SK-N-MC (cell line): Measurements from ENCODE around the gene SRGN.

Source experiments
- DNase-seq: peaks from one replicate; pipeline ENCODE4 v3.0.0-alpha.2; 2011; ENCODE audit warnings: low read depth, low spot score
- H3K27ac ChIP-seq: fragments of 200-600 bp; sonication (generic); 2 replicates; pipeline ENCODE4 v1.5.1; 2016; ENCODE audit warnings: mixed run types
- H3K36me3 ChIP-seq: fragments of 200-600 bp; sonication (generic); 2 replicates; pipeline ENCODE4 v1.6.1; 2017; ENCODE audit warnings: antibody characterized with exemption, low read length, mixed read lengths; ENCODE audit not compliant: insufficient read depth
- H3K4me3 ChIP-seq: fragments of 200-600 bp; sonication (generic); 2 replicates; pipeline ENCODE4 v1.5.1; 2016
- H3K9ac ChIP-seq: fragments of 200-600 bp; sonication (generic); 2 replicates; pipeline ENCODE4 v1.8.0; 2017; ENCODE audit warnings: mixed run types, mixed read lengths; ENCODE audit not compliant: insufficient read length
- H3K9me3 ChIP-seq: fragments of 200-600 bp; sonication (generic); 2 replicates; pipeline ENCODE4 v1.6.1; 2017; ENCODE audit warnings: low read depth, mild to moderate bottlenecking, antibody characterized with exemption, low read length, moderate library complexity, mixed read lengths
- EZH2 ChIP-seq: fragments of 200-600 bp; sonication (generic); IDR thresholded peaks from one replicate; pipeline ENCODE4 v1.6.1; 2017; ENCODE audit warnings: antibody characterized with exemption
- FOXP2 ChIP-seq: optimal IDR thresholded peaks from 2 replicates; pipeline ENCODE3; 2011; ENCODE audit warnings: mild to moderate bottlenecking, moderate library complexity; ENCODE audit not compliant: insufficient read depth; ENCODE audit errors: extremely low read length, control extremely low read depth
- POLR2AphosphoS5 ChIP-seq: IDR thresholded peaks from 2 replicates; pipeline ENCODE4 v1.6.1; 2012; ENCODE audit warnings: mild to moderate bottlenecking, low read depth, low read length, borderline replicate concordance

The SRGN gene

DNA sequence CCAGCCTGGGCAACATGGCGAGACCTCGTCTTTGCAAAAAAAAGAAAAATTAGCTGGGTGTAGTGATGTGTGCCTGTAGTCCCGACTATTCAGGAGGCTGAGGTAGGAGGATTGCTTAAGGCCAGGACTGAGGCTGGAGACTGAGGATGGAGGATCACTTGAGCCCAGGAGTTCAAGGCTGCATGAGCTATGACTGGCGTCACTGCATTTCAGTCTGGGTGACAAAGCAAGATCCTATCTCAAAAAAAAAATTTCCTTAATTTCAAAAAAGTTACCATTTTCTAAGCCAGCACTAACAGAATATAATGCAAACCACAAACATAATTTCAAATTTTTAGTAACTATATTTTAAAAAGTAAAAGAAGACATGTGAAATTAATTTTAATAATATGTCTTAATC, 13.4 kb upstream of the SRGN start:
- no peak for TF ChIP-seq POLR2AphosphoS5
- TF ChIP-seq FOXP2: no peak
- no peak for TF ChIP-seq EZH2
- H3K4me3 ChIP-seq: no peak overlapping the region
- H3K9ac ChIP-seq: no peak overlapping the region
- no peaks in the 10 kb centered on the region for H3K9me3 ChIP-seq
- H3K27ac ChIP-seq: no peak overlapping the region
- no peaks in the 10 kb centered on the region for H3K36me3 ChIP-seq
- no peak for DNase-seq

GRCh38 chr10:69075431-69075830, 12.5 kb upstream of the SRGN start:
- Histone ChIP-seq H3K36me3 (no peaks in the 10 kb centered on the region), H3K9me3 (no peaks in the 10 kb centered on the region), H3K27ac (no peak overlapping the region), H3K4me3 (no peak overlapping the region), H3K9ac (no peak overlapping the region)
- TF ChIP-seq FOXP2 (no peak), EZH2 (no peak), POLR2AphosphoS5 (no peak)
- no peak for DNase-seq

- no peaks in the 10 kb centered on the region for H3K36me3 ChIP-seq
- no peaks in the 10 kb centered on the region for H3K9me3 ChIP-seq
- TF ChIP-seq POLR2AphosphoS5 (no peak), EZH2 (no peak), FOXP2 (no peak)
- no peak overlapping the region for H3K9ac ChIP-seq
- DNase-seq: no peak
- H3K4me3 ChIP-seq: no peak overlapping the region
- no peak overlapping the region for H3K27ac ChIP-seq
Measured at GRCh38 chr10:69078311-69078710, 9.6 kb upstream of the SRGN start.

DNA sequence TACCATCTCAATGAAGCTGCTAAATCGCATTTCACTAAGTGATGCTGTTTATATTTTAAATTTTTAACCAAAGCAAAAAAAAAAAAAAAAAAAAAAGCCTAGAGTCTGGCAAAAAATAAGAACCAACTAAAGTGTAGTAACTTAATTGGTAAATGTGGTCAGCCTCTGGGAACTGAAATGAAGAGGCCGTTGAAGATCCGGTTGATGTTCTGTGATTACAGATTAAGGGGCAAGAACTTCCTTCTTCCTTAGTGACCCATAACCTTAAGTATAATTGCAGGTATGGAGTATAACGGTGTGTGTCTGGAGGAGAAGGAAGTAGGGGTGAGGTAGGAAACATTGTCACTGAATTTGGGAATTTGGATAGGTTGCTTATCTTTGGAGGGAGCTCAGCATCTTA, 7.7 kb upstream of the SRGN start:
- TF ChIP-seq FOXP2: no peak
- TF ChIP-seq EZH2: no peak
- TF ChIP-seq POLR2AphosphoS5: no peak
- Histone ChIP-seq H3K9me3 (no peaks in the 10 kb centered on the region), H3K4me3 (no peak overlapping the region), H3K9ac (no peak overlapping the region), H3K27ac (no peak overlapping the region), H3K36me3 (no peaks in the 10 kb centered on the region)
- no peak for DNase-seq

GRCh38 chr10:69086001-69086509, 1.8 kb upstream of the SRGN start:
- Histone ChIP-seq H3K9me3 (no peaks in the 10 kb centered on the region), H3K36me3 (no peaks in the 10 kb centered on the region), H3K27ac (no peak overlapping the region), H3K9ac (no peak overlapping the region), H3K4me3 (no peak overlapping the region)
- no peak for DNase-seq
- TF ChIP-seq POLR2AphosphoS5: no peak
- no peak for TF ChIP-seq EZH2
- TF ChIP-seq FOXP2: no peak

GRCh38 chr10:69088471-69088769, 517 bp downstream of the SRGN start:
- Histone ChIP-seq H3K9me3 (no peaks in the 10 kb centered on the region), H3K36me3 (no peaks in the 10 kb centered on the region), H3K27ac (no peak overlapping the region), H3K9ac (no peak overlapping the region), H3K4me3 (no peak overlapping the region)
- no peak for TF ChIP-seq EZH2
- TF ChIP-seq POLR2AphosphoS5: no peak
- no peak for TF ChIP-seq FOXP2
- DNase-seq: no peak

GRCh38 chr10:69088801-69089501, 1.0 kb downstream of the SRGN start:
- TF ChIP-seq EZH2 (no peak), FOXP2 (no peak), POLR2AphosphoS5 (no peak)
- no peak overlapping the region for H3K4me3 ChIP-seq
- no peak for DNase-seq
- H3K9ac ChIP-seq: no peak overlapping the region
- H3K36me3 ChIP-seq: no peaks in the 10 kb centered on the region
- H3K9me3 ChIP-seq: no peaks in the 10 kb centered on the region
- H3K27ac ChIP-seq: no peak overlapping the region

DNA sequence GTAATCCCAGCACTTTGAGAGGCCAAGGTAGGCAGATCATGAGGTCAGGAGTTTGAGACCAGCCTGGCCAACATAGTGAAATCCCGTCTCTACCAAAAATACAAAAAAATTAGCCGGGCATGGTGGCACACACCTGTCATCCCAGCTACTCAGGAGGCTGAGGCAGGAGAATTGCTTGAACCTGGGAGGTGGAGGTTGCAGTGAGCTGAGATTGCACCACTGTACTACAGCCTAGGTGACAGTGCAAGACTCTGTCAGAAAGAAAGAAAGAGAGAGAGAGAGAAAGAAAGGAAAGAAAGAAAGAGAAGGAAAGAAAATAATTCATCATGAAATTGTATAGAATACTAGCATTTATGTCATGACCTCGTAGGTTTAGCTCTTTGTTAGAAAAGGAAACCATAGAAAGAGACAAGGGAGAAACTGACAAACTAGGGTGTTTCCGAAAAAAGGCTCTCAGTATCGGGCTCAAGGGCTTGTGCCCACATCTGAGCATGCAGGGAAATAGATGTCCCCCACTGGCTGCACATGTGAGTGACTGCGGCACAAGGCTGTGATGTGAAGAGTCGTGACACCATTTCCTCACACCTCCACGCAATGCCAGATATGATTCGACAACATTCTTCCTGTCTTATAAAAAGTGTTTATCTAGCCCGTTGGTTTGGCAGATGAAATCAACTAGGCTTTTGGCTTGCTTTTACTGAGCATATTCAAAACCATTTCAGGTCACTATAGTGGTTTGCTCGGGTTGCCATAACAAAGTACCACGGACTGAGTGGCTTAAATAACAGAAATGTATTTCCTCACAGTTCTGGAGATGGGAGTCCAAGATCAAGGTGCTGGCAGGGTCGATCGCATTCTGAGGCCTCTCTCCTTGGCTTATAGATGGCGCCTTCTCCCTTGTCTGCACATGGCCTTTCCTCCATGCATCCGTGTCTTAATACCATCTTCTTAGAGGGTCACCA, 2.0 kb downstream of the SRGN start:
- Histone ChIP-seq H3K4me3 (no peak overlapping the region), H3K9ac (no peak overlapping the region), H3K27ac (no peak overlapping the region), H3K36me3 (no peaks in the 10 kb centered on the region), H3K9me3 (no peaks in the 10 kb centered on the region)
- no peak for DNase-seq
- TF ChIP-seq EZH2: no peak
- TF ChIP-seq POLR2AphosphoS5: no peak
- TF ChIP-seq FOXP2: no peak

DNA sequence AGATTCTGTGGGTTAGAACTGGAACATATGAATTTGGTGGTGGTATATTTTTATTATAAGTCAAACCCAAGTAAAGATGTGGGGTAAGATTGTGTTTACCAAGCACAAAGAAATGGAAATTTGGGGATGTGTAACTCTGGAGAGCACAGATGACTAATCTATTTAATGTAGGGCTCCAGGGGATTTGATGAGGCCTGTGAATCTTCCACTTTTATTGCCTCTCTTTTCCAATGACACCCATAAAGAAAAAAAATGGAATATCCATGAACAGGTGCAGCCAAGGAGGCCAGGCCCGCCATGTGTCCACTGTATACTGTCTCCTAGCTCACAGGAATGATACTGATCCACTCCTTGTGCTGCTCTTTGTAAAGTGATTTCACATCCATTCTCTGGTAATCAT, 2.8 kb downstream of the SRGN start:
- Histone ChIP-seq H3K9ac (no peak overlapping the region), H3K4me3 (no peak overlapping the region), H3K36me3 (no peaks in the 10 kb centered on the region), H3K27ac (no peak overlapping the region), H3K9me3 (no peaks in the 10 kb centered on the region)
- no peak for DNase-seq
- TF ChIP-seq EZH2: no peak
- no peak for TF ChIP-seq FOXP2
- TF ChIP-seq POLR2AphosphoS5: no peak
